Measurements from ENCODE around the gene PTPRD. TPM values are rescaled to one million over a fixed set of nuclear protein-coding genes. Genes with fewer than 3 reads are reported as not detected.

The PTPRD gene
- total RNA-seq, 3 donors from 2014 or later: 2.9 to 5.4 (median 3.6) TPM

GRCh38 chr9:8651070-8651845, 1961.5 kb downstream of the PTPRD start:
- Histone ChIP-seq H3K36me3 (no peaks in the 10 kb centered on the region), H3K27me3 (no peaks in the 10 kb centered on the region), H3K9me3 (no peaks in the 10 kb centered on the region), H3K4me3 (no peak overlapping the region), H3K4me1 (no peaks in the 10 kb centered on the region), H3K27ac (no peak overlapping the region)
- TF ChIP-seq POLR2A (IDR thresholded peaks at IDR 0.05) (no peak), POLR2AphosphoS5 (IDR thresholded peaks at IDR 0.05) (no peak), CTCF (IDR thresholded peaks at IDR 0.05) (no peak)
- intact Hi-C loops (cut with DNase I; ENCODE audit: low total_unique reads): no loop called here
- DNase-seq (ENCODE audit: low spot score in 2 of 2): no peak

GRCh38 chr9:8649807-8650206, 1963.0 kb downstream of the PTPRD start:
- TF ChIP-seq CTCF (IDR thresholded peaks at IDR 0.05) (no peak), POLR2AphosphoS5 (IDR thresholded peaks at IDR 0.05) (no peak), POLR2A (IDR thresholded peaks at IDR 0.05) (no peak)
- Histone ChIP-seq H3K36me3 (no peaks in the 10 kb centered on the region), H3K9me3 (no peaks in the 10 kb centered on the region), H3K4me3 (no peak overlapping the region), H3K27ac (no peak overlapping the region), H3K27me3 (no peaks in the 10 kb centered on the region), H3K4me1 (no peaks in the 10 kb centered on the region)
- intact Hi-C loops (cut with DNase I; ENCODE audit: low total_unique reads): no loop called here
- DNase-seq (ENCODE audit: low spot score in 2 of 2): no peak

GRCh38 chr9:8649160-8649559, 1963.6 kb downstream of the PTPRD start:
- no peaks in the 10 kb centered on the region for H3K4me1 ChIP-seq
- H3K36me3 ChIP-seq: no peaks in the 10 kb centered on the region
- no peak for TF ChIP-seq CTCF (IDR thresholded peaks at IDR 0.05)
- TF ChIP-seq POLR2A (IDR thresholded peaks at IDR 0.05): no peak
- no peak for TF ChIP-seq POLR2AphosphoS5 (IDR thresholded peaks at IDR 0.05)

GRCh38 chr9:8648271-8648845, 1964.4 kb downstream of the PTPRD start:
- DNase-seq (ENCODE audit: low spot score in 2 of 2): no peak
- Histone ChIP-seq H3K27ac (no peak overlapping the region), H3K4me1 (no peaks in the 10 kb centered on the region), H3K36me3 (no peaks in the 10 kb centered on the region), H3K9me3 (no peaks in the 10 kb centered on the region), H3K27me3 (no peaks in the 10 kb centered on the region), H3K4me3 (no peak overlapping the region)
- TF ChIP-seq POLR2A (IDR thresholded peaks at IDR 0.05): no peak
- intact Hi-C loops (cut with DNase I; ENCODE audit: low total_unique reads): no loop called here

More at GRCh38 chr9:8649160-8649559, 1963.6 kb downstream of the PTPRD start:
- intact Hi-C loops (cut with DNase I; ENCODE audit: low total_unique reads): no loop called here
- Histone ChIP-seq H3K27ac (no peak overlapping the region), H3K27me3 (no peaks in the 10 kb centered on the region), H3K9me3 (no peaks in the 10 kb centered on the region), H3K4me3 (no peak overlapping the region)
- DNase-seq (ENCODE audit: low spot score in 2 of 2): no peak

GRCh38 chr9:8647824-8648223, 1965.0 kb downstream of the PTPRD start:
- Histone ChIP-seq H3K27me3 (no peaks in the 10 kb centered on the region), H3K36me3 (no peaks in the 10 kb centered on the region), H3K9me3 (no peaks in the 10 kb centered on the region), H3K27ac (no peak overlapping the region), H3K4me1 (no peaks in the 10 kb centered on the region), H3K4me3 (no peak overlapping the region)
- TF ChIP-seq POLR2A (IDR thresholded peaks at IDR 0.05) (no peak), CTCF (IDR thresholded peaks at IDR 0.05) (no peak), POLR2AphosphoS5 (IDR thresholded peaks at IDR 0.05) (no peak)
- DNase-seq (ENCODE audit: low spot score in 2 of 2): no peak
- intact Hi-C loops (cut with DNase I; ENCODE audit: low total_unique reads): no loop called here
